ENCODE data around the gene TTC28.

GRCh38 chr22:28637225-28637624 is 42.4 kb downstream of the TTC28 start:
- no peak for TF ChIP-seq CTCF (IDR thresholded peaks at IDR 0.05)
- TF ChIP-seq POLR2AphosphoS5 (IDR thresholded peaks at IDR 0.05) = no peak

All from esophagus muscularis mucosa (tissue), 3 donors.